NCI-H345 treated with DMSO at 0.1 percent for 48 hours (cell line): ENCODE measurements around the gene EFCAB6.
"Not testable (repeated sequence)": the region's sequence is repeated elsewhere in the genome, so short reads cannot be mapped to it uniquely, and the experiment has no call there.

Source experiments
- DNase-seq: peaks from one replicate; lab custom pipeline; 2025; ENCODE audit not compliant: unreplicated experiment; lab: John Stamatoyannopoulos, UW

EFCAB6 gene

GRCh38 chr22:43720716-43721115 lies 91.4 kb downstream of the EFCAB6 start:
- no peak for DNase-seq

GRCh38 chr22:43714104-43714503 lies 98.0 kb downstream of the EFCAB6 start:
- no peak for DNase-seq

GRCh38 chr22:43711681-43712080 lies 100.4 kb downstream of the EFCAB6 start:
- no peak for DNase-seq

GRCh38 chr22:43707648-43708047 lies 104.5 kb downstream of the EFCAB6 start:
- no peak for DNase-seq

GRCh38 chr22:43706571-43707328 lies 105.4 kb downstream of the EFCAB6 start:
- DNase-seq, result no peak

GRCh38 chr22:43706151-43706550 lies 106.0 kb downstream of the EFCAB6 start:
- DNase-seq, result no peak

- DNase-seq, result no peak
Observed at GRCh38 chr22:43704051-43704450, 108.1 kb downstream of the EFCAB6 start.

GRCh38 chr22:43698403-43698802 lies 113.7 kb downstream of the EFCAB6 start:
- DNase-seq, result no peak

- DNase-seq, result no peak
Observed at GRCh38 chr22:43697894-43698293, 114.2 kb downstream of the EFCAB6 start.

GRCh38 chr22:43693249-43693648 lies 118.9 kb downstream of the EFCAB6 start:
- DNase-seq, result no peak

- no peak for DNase-seq
Observed at GRCh38 chr22:43689356-43689755, 122.7 kb downstream of the EFCAB6 start.

- DNase-seq, result no peak
Observed at GRCh38 chr22:43682851-43683250, 129.3 kb downstream of the EFCAB6 start.

GRCh38 chr22:43681731-43682360 lies 130.3 kb downstream of the EFCAB6 start:
- no peak for DNase-seq

GRCh38 chr22:43670513-43670912 lies 141.6 kb downstream of the EFCAB6 start:
- DNase-seq, result no peak

- DNase-seq, result no peak
Observed at GRCh38 chr22:43669190-43669589, 142.9 kb downstream of the EFCAB6 start.

- no peak for DNase-seq
Observed at GRCh38 chr22:43667656-43668055, 144.4 kb downstream of the EFCAB6 start.

- DNase-seq, result no peak
Observed at GRCh38 chr22:43666457-43666856, 145.6 kb downstream of the EFCAB6 start.

GRCh38 chr22:43658823-43659222 lies 153.3 kb downstream of the EFCAB6 start:
- no peak for DNase-seq

- DNase-seq, result not testable (repeated sequence)
Observed at GRCh38 chr22:43656581-43656980, 155.5 kb downstream of the EFCAB6 start.

GRCh38 chr22:43654271-43654670 lies 157.8 kb downstream of the EFCAB6 start:
- no peak for DNase-seq

GRCh38 chr22:43652845-43653244 lies 159.3 kb downstream of the EFCAB6 start:
- no peak for DNase-seq

- no peak for DNase-seq
Observed at GRCh38 chr22:43643387-43643786, 168.7 kb downstream of the EFCAB6 start.
